Measurements from ENCODE around the gene SOD2.

Gene SOD2

GRCh38 chr6:159684013-159684304 is 9.1 kb downstream of the SOD2 start:
- Histone ChIP-seq H3K4me1 (ENCODE audit: control insufficient read depth, insufficient read depth, low read length) (no peaks in the 10 kb centered on the region), H3K9me3 (ENCODE audit: control insufficient read depth, insufficient read depth, low read depth, low read length) (no peaks in the 10 kb centered on the region), H3K27ac (ENCODE audit: extremely low read depth, low read depth, low read length) (no peak overlapping the region), H3K36me3 (ENCODE audit: control insufficient read depth in 2 of 2, insufficient read depth in 1 of 2, low read length in 2 of 2) (peaks cover 50 to 96% of the 10 kb centered on the region in 2 experiments), H3K4me3 (ENCODE audit: low read depth, low read length) (no peak overlapping the region)
- POLR2A ChIA-PET: interaction anchor here (1.0 kb wide), 1 partner anchor 10 kb away, joined by 3 read pairs; no protein-coding TSS in a partner anchor
- no peak for TF ChIP-seq ZNF830 (tag by site-specific recombination; IDR thresholded peaks at IDR 0.05; ENCODE audit: low read depth)
- TF ChIP-seq ZNF366 (tag by site-specific recombination; conservative IDR thresholded peaks at IDR 0.05): no peak
- no peak for TF ChIP-seq GLI2 (tag by site-specific recombination; IDR thresholded peaks at IDR 0.05; ENCODE audit: borderline replicate concordance, low read depth)
- no peak for TF ChIP-seq ZNF654 (tag by site-specific recombination; IDR thresholded peaks at IDR 0.05; ENCODE audit: low read depth)
- no peak for TF ChIP-seq HOXD13 (CRISPR knock-in tag; IDR thresholded peaks at IDR 0.05; ENCODE audit: borderline replicate concordance)
- TF ChIP-seq SP2 (tag by site-specific recombination; IDR thresholded peaks at IDR 0.05): no peak
- TF ChIP-seq ZNF350 (tag by site-specific recombination; IDR thresholded peaks at IDR 0.05): no peak
- TF ChIP-seq ZBTB7A (tag by site-specific recombination; IDR thresholded peaks at IDR 0.05; ENCODE audit: low read depth): no peak
- TF ChIP-seq ZNF248 (tag by site-specific recombination; IDR thresholded peaks at IDR 0.05): no peak
- TF ChIP-seq ZNF639 (tag by site-specific recombination; IDR thresholded peaks at IDR 0.05): no peak
- TF ChIP-seq ZNF184 (tag by site-specific recombination; IDR thresholded peaks at IDR 0.05): no peak
- no peak for TF ChIP-seq ZNF175 (tag by site-specific recombination; IDR thresholded peaks at IDR 0.05)
- TF ChIP-seq HIC1 (tag by site-specific recombination; IDR thresholded peaks at IDR 0.05): no peak
- TF ChIP-seq ZNF76 (tag by site-specific recombination; IDR thresholded peaks at IDR 0.05; ENCODE audit: borderline replicate concordance, low read depth): no peak
- no peak for TF ChIP-seq ZNF354C (tag by site-specific recombination; IDR thresholded peaks at IDR 0.05; ENCODE audit: borderline replicate concordance, low read depth)
- TF ChIP-seq ZBTB1 (tag by site-specific recombination; IDR thresholded peaks at IDR 0.05): no peak
- CTCF ChIA-PET: interaction anchor here (2.7 kb wide), 1 partner anchor 30 kb away, joined by 11 read pairs; no protein-coding TSS in a partner anchor

GRCh38 chr6:159682810-159683209 is 10.2 kb downstream of the SOD2 start:
- CTCF ChIA-PET: interaction anchor here (0.5 to 2.7 kb wide), 4 partner anchors 9 to 504 kb away, joined by 3 to 12 read pairs (median 7); partner anchors contain the start of gene SOD2
- TF ChIP-seq ZNF677 (tag by site-specific recombination; IDR thresholded peaks at IDR 0.05): no peak
- no peak for TF ChIP-seq ZNF398 (tag by site-specific recombination; IDR thresholded peaks at IDR 0.05)
- TF ChIP-seq PRDM6 (tag by site-specific recombination; IDR thresholded peaks at IDR 0.05): no peak
- no peak for TF ChIP-seq ZSCAN23 (tag by site-specific recombination; IDR thresholded peaks at IDR 0.05)

More at GRCh38 chr6:159682810-159683209, 10.2 kb downstream of the SOD2 start:
- H3K36me3 ChIP-seq (ENCODE audit: control insufficient read depth in 2 of 2, insufficient read depth in 1 of 2, low read length in 2 of 2): peaks cover 48 to 94% of the 10 kb centered on the region in 2 experiments
- H3K4me1 ChIP-seq (ENCODE audit: control insufficient read depth, insufficient read depth, low read length): no peaks in the 10 kb centered on the region
- no peak overlapping the region for H3K27ac ChIP-seq (ENCODE audit: extremely low read depth, low read depth, low read length)
- no peak overlapping the region for H3K4me3 ChIP-seq (ENCODE audit: low read depth, low read length)
- no peaks in the 10 kb centered on the region for H3K9me3 ChIP-seq (ENCODE audit: control insufficient read depth, insufficient read depth, low read depth, low read length)
- POLR2A ChIA-PET: interaction anchor here (1.4 to 1.9 kb wide), 2 partner anchors 10 to 107 kb away, joined by 4 read pairs; partner anchors contain the start of genes MRPL18, SOD2 and TCP1
